Measurements from ENCODE around the gene RNF128.
"Not testable (repeated sequence)": the region's sequence is repeated elsewhere in the genome, so short reads cannot be mapped to it uniquely, and the experiment has no call there.

Gene RNF128

DNA sequence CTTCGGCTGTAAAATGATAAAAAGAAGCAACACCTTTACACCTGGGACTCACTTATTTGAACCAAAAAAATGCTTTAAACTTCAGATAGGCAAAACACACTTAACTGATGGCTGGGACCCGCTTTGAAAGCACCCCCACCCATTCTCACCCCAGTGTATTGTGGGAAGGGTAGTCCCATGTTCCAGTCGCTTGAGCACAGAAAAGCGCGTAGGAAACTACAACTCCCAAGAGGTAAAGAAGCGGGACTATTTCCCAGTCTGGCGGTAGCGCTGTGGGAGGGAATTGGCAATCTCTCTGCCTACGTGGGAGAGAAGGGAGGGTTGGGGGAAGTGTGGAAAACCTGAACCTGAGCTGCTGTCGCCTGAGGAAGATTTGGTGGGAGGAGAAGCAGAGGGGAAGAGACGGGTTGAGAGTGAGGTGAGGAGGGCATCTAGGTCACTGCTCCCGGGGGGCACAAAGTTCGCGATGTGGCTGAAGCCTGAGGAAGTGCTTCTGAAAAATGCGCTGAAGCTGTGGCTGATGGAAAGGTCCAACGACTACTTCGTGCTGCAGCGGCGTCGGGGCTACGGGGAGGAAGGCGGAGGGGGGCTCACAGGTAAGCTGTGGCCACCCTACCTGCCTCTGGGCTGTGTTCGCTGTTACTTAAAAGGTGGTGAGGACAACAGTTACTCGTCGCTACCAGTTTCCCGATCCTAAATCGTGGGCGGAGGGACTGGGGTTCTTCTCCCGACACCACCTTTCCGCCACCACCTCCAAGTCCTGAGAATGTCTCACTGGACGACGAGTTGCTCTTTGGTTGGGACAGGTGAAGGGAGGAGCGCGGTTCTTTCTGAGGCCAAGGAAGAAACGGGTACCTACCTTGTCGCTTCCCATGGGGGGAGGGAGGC lies 76.1 kb downstream of the RNF128 start, which contains the start of gene TBC1D8B:
TBC1D8B (plus strand) TSS at position 286 of the 888 bp plus-strand sequence; CDS start at position 467, 181 bp downstream.
- Histone ChIP-seq H3K27me3 (ENCODE audit: insufficient read depth, low read length) (no peaks in the 10 kb centered on the region), H3K36me3 (ENCODE audit: insufficient read depth, low read length) (no peaks in the 10 kb centered on the region), H3K4me3 (ENCODE audit: low read depth, low read length) (peak within 1 kb of the TSS; percentile 83), H2AFZ (ENCODE audit: low read length, unreplicated experiment) (peak within 1 kb of the TSS; percentile 88), H3K4me1 (ENCODE audit: control insufficient read depth, insufficient read depth, low read length, unreplicated experiment) (no peaks in the 10 kb centered on the region), H3K79me2 (ENCODE audit: control insufficient read depth, insufficient read depth, low read length, unreplicated experiment) (peaks cover 30% of the 10 kb centered on the region), H3K27ac (ENCODE audit: low read depth, low read length) (no peak within 1 kb of the TSS)

DNA sequence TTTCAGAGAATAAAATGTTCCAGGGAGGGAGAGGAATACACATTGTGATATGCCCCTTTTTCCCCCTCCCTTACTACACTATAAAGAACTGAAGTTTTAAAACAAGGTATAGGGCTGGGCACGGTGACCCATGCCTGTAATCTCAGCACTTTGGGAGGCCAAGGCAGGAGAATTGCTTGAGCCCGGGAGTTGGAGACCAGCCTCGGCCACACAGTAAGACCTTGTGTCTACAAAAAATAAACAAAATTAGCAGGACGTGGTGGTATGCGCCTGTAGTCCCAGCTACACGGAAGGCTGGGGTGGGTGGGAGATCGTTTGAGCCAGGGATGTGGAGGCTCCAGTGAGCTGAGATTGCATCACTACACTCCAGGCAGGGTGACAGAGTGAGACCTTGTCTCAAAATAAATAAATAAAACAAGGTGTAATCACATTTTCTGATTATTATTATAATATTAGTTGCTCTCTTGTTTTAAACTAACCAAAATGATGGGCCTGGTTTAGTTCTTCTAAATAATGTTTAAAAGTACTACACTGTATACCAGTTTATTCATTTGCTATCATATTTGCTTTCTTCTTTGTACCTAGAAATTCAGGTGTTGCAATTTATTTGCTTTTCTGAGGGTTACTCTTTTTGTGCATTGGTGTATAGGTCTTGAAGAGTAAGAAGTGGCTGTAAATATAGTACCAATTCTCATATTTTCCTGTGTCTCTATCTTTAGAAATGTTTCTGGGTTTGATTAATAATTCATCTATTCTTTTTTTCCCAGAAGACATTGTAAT lies 84.8 kb downstream of the RNF128 start:
- no peak overlapping the region for H3K4me3 ChIP-seq (ENCODE audit: low read depth, low read length)
- H3K36me3 ChIP-seq (ENCODE audit: insufficient read depth, low read length): no peaks in the 10 kb centered on the region
- no peaks in the 10 kb centered on the region for H3K27me3 ChIP-seq (ENCODE audit: insufficient read depth, low read length)
- no peak overlapping the region for H3K27ac ChIP-seq (ENCODE audit: low read depth, low read length)
- H3K4me1 ChIP-seq (ENCODE audit: control insufficient read depth, insufficient read depth, low read length, unreplicated experiment): no peaks in the 10 kb centered on the region
- H2AFZ ChIP-seq (ENCODE audit: low read length, unreplicated experiment): no peak overlapping the region
- H3K79me2 ChIP-seq (ENCODE audit: control insufficient read depth, insufficient read depth, low read length, unreplicated experiment): peaks cover 9% of the 10 kb centered on the region

DNA sequence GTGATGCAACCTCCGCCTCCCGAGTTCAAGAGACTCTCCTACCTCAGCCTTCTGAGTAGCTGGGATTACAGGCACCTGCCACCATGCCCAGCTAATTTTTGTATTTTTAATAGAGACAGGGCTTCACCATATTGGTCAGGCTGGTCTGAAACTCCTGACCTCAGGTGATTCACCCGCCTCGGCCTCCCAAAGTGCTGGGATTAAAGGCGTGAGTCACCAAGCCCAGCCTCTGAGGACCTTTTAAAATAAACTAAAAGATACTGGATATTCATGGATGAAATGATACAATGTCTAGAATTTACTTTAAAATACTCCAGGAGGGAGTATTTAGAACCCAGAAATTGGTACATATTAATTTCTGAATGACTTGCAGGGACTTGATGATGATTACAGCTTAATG lies 86.4 kb downstream of the RNF128 start:
- H3K79me2 ChIP-seq (ENCODE audit: control insufficient read depth, insufficient read depth, low read length, unreplicated experiment); H3K36me3 ChIP-seq (ENCODE audit: insufficient read depth, low read length); H3K4me1 ChIP-seq (ENCODE audit: control insufficient read depth, insufficient read depth, low read length, unreplicated experiment); H3K27ac ChIP-seq (ENCODE audit: low read depth, low read length); H2AFZ ChIP-seq (ENCODE audit: low read length, unreplicated experiment); H3K27me3 ChIP-seq (ENCODE audit: insufficient read depth, low read length); H3K4me3 ChIP-seq (ENCODE audit: low read depth, low read length): not testable (repeated sequence)

- not testable (repeated sequence) for H3K36me3 ChIP-seq (ENCODE audit: insufficient read depth, low read length); H2AFZ ChIP-seq (ENCODE audit: low read length, unreplicated experiment); H3K79me2 ChIP-seq (ENCODE audit: control insufficient read depth, insufficient read depth, low read length, unreplicated experiment); H3K4me1 ChIP-seq (ENCODE audit: control insufficient read depth, insufficient read depth, low read length, unreplicated experiment); H3K27ac ChIP-seq (ENCODE audit: low read depth, low read length); H3K27me3 ChIP-seq (ENCODE audit: insufficient read depth, low read length); H3K4me3 ChIP-seq (ENCODE audit: low read depth, low read length)
Observed at GRCh38 chrX:106814093-106814492, 87.6 kb downstream of the RNF128 start.

All from ACC112 (cell line).